HG03039 (cell line): Measurements from ENCODE around the gene LNPEP.

Experiments
- ATAC-seq: cut with Tn5 transposase; IDR thresholded peaks from one replicate; pipeline ENCODE4 v1.9.1; 2021; ENCODE audit warnings: mild to moderate bottlenecking, moderate library complexity; ENCODE audit not compliant: unreplicated experiment

Gene LNPEP

DNA sequence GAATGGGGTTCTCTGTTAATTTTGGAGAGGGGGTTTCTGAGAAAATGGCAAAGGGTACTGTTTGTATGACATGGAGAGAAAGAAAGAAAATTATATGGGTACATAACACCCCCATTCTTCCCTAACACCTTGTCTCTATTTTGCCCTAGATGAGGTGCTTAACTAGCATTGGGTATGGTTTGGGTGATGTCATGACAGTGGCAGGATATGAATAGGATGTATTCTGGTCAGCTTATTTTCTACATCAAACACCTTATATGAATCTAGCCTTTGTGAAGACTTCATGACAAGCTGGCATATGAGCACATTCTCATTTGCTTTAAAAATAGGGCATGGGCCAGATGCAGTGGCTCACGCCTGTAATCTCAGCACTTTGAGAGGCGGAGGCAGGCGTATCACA lies 58.6 kb downstream of the LNPEP start:
- no peak for ATAC-seq

DNA sequence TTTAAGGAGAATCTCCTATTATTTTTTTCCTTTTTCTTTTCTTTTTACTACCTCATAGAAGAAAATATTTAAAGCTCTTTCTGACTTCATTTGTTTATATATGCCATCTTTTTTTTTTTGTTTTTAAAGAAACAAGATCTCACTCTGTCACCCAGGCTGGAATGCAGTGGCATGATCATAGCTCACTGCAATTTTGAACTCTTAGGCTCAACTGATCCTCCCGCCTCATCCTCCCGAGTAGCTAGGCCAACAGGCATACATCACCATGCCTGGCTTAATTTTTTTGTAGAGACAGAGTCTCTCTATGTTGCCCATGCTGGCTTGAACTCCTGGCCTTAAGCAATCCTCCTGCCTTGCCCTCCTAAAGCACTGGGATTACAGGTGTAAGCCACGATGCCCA lies 59.5 kb downstream of the LNPEP start:
- no peak for ATAC-seq

- ATAC-seq = no peak
These were observed 61.5 kb downstream of the LNPEP start for GRCh38 chr5:96997265-96997859.

DNA sequence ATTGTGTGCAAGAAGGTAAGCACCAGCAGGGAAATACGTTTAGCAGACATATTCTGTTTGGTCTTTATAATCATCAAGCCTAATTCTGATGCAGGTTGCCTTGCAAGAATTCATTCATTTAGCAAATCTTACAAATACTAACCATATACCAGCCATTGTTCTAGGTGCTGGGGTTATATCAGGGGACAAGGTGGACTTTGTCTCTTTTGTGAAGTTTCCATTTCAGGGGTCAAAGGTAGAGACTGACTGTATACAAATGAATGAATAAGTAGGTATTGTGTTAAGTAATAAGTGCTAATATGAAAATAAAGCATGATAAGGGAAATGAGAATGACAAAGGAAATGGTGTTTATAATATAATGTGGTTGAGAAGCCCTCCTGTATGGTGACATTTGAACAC lies 64.0 kb downstream of the LNPEP start:
- no peak for ATAC-seq

DNA sequence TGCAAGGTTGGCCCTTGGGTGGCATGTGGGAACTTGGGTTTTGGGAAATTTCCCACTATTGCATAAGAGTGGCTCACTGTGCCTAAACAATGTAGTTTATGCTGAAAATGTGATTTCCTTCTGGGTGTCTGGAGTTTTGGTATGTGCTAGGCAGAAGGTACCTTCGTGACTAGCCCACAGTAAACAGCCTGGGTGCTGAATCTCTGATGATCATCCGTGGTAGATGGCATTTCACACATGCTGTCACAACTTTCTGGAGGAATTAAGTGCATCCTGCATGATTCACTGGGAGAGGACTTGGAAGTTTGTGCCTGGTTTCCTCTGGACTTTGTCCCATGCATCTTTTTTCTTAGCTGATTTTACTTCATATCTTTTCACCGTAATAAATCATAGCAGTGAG lies 64.5 kb downstream of the LNPEP start:
- ATAC-seq = no peak

GRCh38 chr5:97002983-97003382 lies 67.1 kb downstream of the LNPEP start:
- no peak for ATAC-seq

DNA sequence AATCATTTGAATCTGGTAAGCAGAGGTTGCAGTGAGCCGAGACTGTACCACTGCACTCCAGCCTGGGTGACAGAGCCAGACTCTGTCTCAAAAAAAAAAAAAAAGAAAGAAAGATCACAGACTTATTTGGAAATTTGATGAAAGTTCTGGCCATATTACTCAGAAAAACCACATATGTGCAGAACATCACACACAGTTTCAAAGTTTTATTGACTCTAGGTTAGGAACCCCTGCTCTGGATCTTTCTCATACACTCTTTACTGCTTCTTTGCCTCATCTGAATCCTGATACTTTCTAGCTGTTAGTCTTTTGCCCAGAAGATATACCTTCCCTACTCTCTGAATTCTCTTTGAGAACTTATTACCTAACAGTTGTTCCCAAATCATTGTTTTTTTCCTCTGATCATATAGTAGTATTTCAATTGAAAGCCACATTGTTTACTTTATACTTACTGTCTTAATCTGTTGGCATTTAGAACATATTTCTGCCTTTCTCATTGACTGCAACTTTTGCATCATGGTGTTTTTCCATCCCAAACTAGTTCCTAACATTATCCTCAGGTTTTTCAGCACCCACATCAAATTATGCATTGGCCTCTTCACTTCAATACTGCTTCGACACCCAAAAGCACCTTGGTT lies 68.7 kb downstream of the LNPEP start:
- no peak for ATAC-seq

- ATAC-seq = no peak
These were observed 70.7 kb downstream of the LNPEP start for GRCh38 chr5:97006454-97007060.

DNA sequence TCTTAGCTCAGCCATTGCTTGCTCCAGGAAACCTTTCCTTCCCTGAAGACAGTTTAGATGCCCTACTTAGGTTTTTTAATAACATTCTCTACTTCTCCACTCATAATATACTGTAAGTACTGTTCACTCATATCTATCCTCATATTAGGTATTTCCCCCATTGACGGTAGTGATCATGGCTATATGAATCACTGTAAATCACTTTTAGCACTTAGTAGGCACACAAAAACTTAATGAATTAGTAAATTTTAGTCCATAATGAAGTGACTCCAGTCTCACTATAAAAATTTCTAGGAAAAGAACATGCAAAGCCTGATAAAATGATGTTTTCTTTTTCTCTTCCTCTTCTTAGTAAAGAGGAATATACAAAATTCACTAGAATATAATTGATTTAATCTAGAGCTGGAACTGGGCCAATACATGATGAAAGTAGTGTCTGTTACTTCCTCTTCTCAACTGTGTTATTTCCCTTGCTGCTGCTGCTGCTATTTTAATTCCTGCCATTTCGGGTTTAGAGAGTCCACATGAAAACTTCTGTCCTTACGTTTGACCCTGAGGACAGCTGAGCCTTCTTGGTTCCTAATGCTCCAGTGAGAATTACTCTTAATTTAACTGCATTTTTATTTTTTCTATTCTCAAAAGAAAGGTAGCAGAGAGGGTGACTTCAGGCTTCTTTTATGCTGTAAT lies 73.5 kb downstream of the LNPEP start:
- ATAC-seq = no peak

- ATAC-seq = no peak
These were observed 74.0 kb downstream of the LNPEP start for GRCh38 chr5:97009921-97010320.

DNA sequence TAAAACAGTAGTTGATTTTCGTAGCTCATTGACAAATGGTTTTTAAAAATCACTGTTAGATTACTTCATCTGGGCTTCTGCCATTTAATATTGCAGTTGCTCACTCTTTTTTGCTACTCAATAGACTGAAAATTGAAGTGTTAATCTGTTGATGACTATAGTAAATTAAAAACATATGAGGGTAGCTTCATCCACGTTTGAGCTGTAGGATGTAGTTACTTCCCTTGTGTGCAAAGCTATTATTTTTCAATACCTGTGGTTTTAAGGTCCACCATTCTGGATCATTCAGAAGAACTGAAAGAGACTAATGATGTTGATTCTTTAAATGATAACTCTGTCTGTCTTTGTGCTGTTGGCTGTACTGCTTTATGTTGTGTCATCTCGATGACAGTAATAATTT lies 74.7 kb downstream of the LNPEP start:
- ATAC-seq = no peak

DNA sequence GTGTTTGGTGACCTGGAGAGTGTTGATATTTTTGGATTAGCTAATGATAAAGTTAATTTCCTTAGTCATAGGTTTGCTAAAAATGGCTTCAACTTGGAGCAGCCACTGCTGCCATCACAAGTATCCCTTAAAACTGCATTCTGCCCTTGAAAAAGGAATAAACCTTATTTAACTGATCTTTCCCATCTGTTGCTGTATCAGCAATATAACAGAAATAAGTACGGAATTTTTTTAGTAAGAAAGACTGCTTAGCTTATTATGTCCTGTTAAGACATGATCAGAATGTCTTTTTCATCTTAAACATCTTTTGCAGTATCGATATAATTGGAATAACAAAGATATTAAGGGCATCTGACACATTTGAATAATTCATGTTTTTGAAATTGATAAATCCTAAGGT lies 75.7 kb downstream of the LNPEP start:
- no peak for ATAC-seq

GRCh38 chr5:97019435-97020117 lies 83.7 kb downstream of the LNPEP start:
- no peak for ATAC-seq

GRCh38 chr5:97021416-97021815 lies 85.5 kb downstream of the LNPEP start:
- no peak for ATAC-seq

GRCh38 chr5:97022898-97023297 lies 87.0 kb downstream of the LNPEP start:
- no peak for ATAC-seq

- ATAC-seq = no peak
These were observed 90.8 kb downstream of the LNPEP start for GRCh38 chr5:97026721-97027120.

GRCh38 chr5:97037819-97038218 lies 101.9 kb downstream of the LNPEP start:
- no peak for ATAC-seq

DNA sequence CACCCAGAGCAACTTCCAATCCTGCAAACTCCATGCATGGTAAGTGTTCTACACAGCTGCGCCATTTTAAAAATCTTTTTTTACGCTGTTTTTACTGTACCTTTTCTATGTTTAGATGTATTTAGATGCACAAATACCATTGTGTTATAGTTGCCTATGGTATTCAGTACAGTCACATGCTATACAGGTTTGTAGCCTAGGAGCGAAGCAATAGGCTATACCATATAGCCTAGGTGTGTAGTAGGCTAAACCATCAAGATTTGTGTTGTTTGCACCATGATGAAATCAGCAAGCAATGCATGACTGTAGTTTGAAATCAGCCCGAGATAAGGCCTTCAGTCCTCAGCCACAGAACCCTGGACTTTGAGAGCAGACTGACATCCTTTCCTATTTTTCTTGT lies 105.4 kb downstream of the LNPEP start:
- ATAC-seq = no peak

- ATAC-seq = no peak
These were observed 107.1 kb downstream of the LNPEP start for GRCh38 chr5:97042996-97043395.

DNA sequence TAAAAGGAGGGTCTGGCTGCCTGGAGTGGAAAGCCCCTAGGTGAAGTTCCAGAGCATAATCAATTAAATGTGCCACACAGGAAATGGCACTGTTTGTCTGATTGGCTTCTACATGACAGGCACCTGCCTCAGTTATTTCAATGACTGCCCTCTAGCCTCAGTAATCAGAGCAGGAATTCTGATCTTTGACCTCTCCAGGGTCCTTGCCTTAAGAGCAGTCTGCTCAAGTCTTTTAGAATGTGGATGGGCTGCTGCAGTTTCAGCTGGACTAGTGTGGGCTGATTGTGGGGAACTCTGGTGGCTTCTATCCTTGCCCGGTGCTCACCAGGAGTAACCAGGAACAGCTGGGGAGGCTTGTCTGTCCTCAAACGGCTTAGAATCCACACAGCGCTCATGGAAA lies 107.6 kb downstream of the LNPEP start:
- no peak for ATAC-seq

DNA sequence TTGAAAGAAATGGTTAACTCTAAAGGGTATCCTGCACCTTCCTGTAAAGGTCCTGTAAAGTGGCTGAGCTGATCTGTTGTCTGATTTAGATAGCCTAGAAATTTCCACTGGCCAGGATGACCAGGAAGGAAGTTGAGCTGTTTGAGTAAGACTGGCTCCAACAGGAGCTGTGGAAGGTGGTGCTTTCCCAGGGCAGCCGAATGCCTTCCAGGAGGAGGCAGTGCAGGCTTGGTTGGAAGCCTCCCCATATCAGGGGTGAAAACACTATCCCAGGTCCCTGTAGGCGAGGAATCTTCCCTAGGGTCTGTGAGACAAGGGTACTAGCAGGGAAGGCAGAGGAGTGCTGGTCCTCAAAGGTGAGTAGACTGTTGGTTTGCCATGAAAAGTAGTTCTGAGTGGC lies 108.2 kb downstream of the LNPEP start:
- no peak for ATAC-seq
